Neural progenitor cell (in vitro differentiated cells): ENCODE data around the gene NOTCH4. TPM values are rescaled to one million over a fixed set of nuclear protein-coding genes. Genes with fewer than 3 reads are reported as not detected.

Source experiments
- DNase-seq: peaks from one replicate; pipeline ENCODE4 v3.0.0-alpha.2; 2016; ENCODE audit warnings: low spot score
- H2AFZ ChIP-seq: fragments of 200-600 bp; sonication (generic); replicated peaks from 2 replicates; pipeline ENCODE4 v1.6.1; 2016; ENCODE audit warnings: antibody characterized with exemption
- H3F3A ChIP-seq: fragments of 200-600 bp; sonication (generic); 2 replicates; pipeline ENCODE4 v1.6.1; 2016; ENCODE audit warnings: antibody characterized with exemption, low read depth
- H3K27ac ChIP-seq: fragments of 200-600 bp; sonication (generic); 2 replicates; pipeline ENCODE4 v1.5.1; 2016; ENCODE audit warnings: mild to moderate bottlenecking
- H3K27me3 ChIP-seq: fragments of 200-600 bp; sonication (generic); 2 replicates; pipeline ENCODE4 v1.6.1; 2016; ENCODE audit warnings: mild to moderate bottlenecking, moderate library complexity
- H3K36me3 ChIP-seq: fragments of 200-600 bp; sonication (generic); 2 replicates; pipeline ENCODE4 v1.5.1; 2016
- H3K4me1 ChIP-seq: fragments of 200-600 bp; sonication (generic); 2 replicates; pipeline ENCODE4 v1.6.1; 2016; ENCODE audit warnings: mixed run types
- H3K4me2 ChIP-seq: fragments of 200-600 bp; sonication (generic); 2 replicates; pipeline ENCODE4 v1.6.1; 2016
- H3K4me3 ChIP-seq: fragments of 200-600 bp; sonication (generic); 2 replicates; pipeline ENCODE4 v1.5.1; 2016
- H3K79me2 ChIP-seq: fragments of 200-600 bp; sonication (generic); 2 replicates; pipeline ENCODE4 v1.6.1; 2016; ENCODE audit warnings: low read depth
- H3K9ac ChIP-seq: fragments of 200-600 bp; sonication (generic); 2 replicates; pipeline ENCODE4 v1.6.1; 2016
- H3K9me3 ChIP-seq: fragments of 200-600 bp; sonication (generic); 2 replicates; pipeline ENCODE4 v1.5.1; 2016; ENCODE audit warnings: low read depth
- H4K20me1 ChIP-seq: fragments of 200-600 bp; sonication (generic); 2 replicates; pipeline ENCODE4 v1.6.1; 2016; ENCODE audit warnings: low read depth
- H3K27ac Mint-ChIP-seq: 3 replicates; pipeline ENCODE4 v1.8.0; 2021; ENCODE audit warnings: mixed read lengths
- H3K27me3 Mint-ChIP-seq: 2 replicates; pipeline ENCODE4 v1.8.0; 2022; ENCODE audit warnings: low read depth, mild to moderate bottlenecking, inconsistent platforms, moderate library complexity, mixed read lengths; ENCODE audit not compliant: insufficient read depth
- H3K36me3 Mint-ChIP-seq: 3 replicates; pipeline ENCODE4 v1.8.0; 2021; ENCODE audit warnings: mixed read lengths
- H3K4me1 Mint-ChIP-seq: 3 replicates; pipeline ENCODE4 v1.8.0; 2021; ENCODE audit warnings: mixed read lengths
- H3K4me3 Mint-ChIP-seq: 3 replicates; pipeline ENCODE4 v1.8.0; 2021; ENCODE audit warnings: mild to moderate bottlenecking, moderate library complexity, mixed read lengths
- H3K9me3 Mint-ChIP-seq: 3 replicates; pipeline ENCODE4 v1.8.0; 2020; ENCODE audit warnings: mixed read lengths
- EZH2 ChIP-seq: fragments of 200-600 bp; sonication (generic); IDR thresholded peaks from 2 replicates; pipeline ENCODE4 v1.6.1; 2017; ENCODE audit warnings: antibody characterized with exemption, mild to moderate bottlenecking, moderate library complexity
- EZH2phosphoT487 ChIP-seq: fragments of 200-600 bp; sonication (generic); IDR thresholded peaks from 2 replicates; pipeline ENCODE4 v1.6.1; 2017; ENCODE audit warnings: antibody characterized with exemption
- total RNA-seq: library from RNA; depleted of rRNA; stranded (reverse); fragments of >200 nt; gene quantifications from 2 replicates; pipeline ENCODE4 v1.2.3, GENCODE V29; 2015; ENCODE audit warnings: low replicate concordance
- TF ChIP-seq, protein P1 (sequence below): fragments of 200-600 bp; sonication (generic); IDR thresholded peaks from 2 replicates; pipeline ENCODE4 v1.5.1; 2017; ENCODE audit warnings: antibody characterized with exemption, mild to moderate bottlenecking

Gene NOTCH4
- total RNA-seq, 1 donor from 2014 or later = 3.2 TPM

DNA sequence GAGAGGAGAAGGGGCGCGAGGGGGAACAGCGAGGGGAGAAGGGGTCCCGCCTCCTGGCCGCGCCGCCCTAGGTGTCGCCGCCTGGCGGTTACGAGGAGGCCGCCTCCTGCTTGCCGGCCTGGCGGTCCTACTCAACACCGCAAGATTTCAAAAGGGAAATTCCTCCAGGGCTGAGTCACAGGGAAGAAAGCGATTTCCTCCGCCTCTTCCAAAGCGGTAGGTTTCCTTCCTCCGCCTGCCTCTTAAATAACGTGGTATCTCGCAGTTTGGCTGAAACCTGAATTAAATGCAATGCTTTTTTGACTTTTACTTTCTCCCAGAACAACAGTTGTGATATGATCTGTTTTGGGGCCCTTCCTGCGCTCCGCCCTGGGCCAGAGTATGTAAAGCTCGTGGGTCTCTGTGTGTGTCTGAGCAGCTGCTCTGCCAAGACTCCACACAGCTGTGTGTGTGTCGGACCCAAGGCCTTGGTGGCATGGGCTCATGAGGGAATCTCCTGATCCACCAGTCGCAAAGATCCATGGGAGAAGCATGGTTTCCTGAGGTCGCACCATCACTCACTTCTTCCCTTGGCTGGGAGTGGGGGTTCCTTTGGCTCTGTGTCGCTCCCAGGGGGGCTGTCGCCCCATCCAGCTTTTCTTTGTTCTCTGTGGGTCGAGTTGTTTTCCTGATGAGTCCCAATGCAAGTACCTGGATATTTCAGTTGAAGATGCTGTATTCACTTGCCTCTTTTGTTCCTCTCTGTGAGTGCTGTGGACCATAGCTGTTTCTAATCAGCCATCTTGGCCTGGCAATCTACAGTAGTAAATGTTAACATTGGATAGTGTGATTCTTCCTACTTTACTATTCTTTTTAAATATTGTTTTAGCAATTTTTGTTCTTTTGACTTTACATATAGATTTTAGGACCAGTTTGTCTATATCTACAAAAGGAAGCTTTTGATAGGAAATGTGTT, 31.6 kb upstream of the NOTCH4 start:
- peak overlapping the region; percentile 56 for H3K4me3 Mint-ChIP-seq
- Histone ChIP-seq H3K4me1 (peaks cover 16% of the 10 kb centered on the region), H3K4me2 (peak overlapping the region; percentile 74), H3K4me3 (peak overlapping the region; percentile 30), H3K36me3 (no peaks in the 10 kb centered on the region), H2AFZ (peak overlapping the region; percentile 94), H4K20me1 (no peaks in the 10 kb centered on the region), H3K9ac (no peak overlapping the region), H3K27ac (peak overlapping the region; percentile 64), H3K27me3 (no peaks in the 10 kb centered on the region), H3K9me3 (no peaks in the 10 kb centered on the region), H3K79me2 (peaks cover 19% of the 10 kb centered on the region), H3F3A (peaks cover 21% of the 10 kb centered on the region)
- no peaks in the 10 kb centered on the region for H3K27me3 Mint-ChIP-seq
- no peak for TF ChIP-seq EZH2
- TF ChIP-seq, protein P1, sequence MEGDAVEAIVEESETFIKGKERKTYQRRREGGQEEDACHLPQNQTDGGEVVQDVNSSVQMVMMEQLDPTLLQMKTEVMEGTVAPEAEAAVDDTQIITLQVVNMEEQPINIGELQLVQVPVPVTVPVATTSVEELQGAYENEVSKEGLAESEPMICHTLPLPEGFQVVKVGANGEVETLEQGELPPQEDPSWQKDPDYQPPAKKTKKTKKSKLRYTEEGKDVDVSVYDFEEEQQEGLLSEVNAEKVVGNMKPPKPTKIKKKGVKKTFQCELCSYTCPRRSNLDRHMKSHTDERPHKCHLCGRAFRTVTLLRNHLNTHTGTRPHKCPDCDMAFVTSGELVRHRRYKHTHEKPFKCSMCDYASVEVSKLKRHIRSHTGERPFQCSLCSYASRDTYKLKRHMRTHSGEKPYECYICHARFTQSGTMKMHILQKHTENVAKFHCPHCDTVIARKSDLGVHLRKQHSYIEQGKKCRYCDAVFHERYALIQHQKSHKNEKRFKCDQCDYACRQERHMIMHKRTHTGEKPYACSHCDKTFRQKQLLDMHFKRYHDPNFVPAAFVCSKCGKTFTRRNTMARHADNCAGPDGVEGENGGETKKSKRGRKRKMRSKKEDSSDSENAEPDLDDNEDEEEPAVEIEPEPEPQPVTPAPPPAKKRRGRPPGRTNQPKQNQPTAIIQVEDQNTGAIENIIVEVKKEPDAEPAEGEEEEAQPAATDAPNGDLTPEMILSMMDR = peak; percentile 63
- H3K27ac Mint-ChIP-seq = peak overlapping the region; percentile 76
- H3K4me1 Mint-ChIP-seq = peaks cover 10% of the 10 kb centered on the region
- DNase-seq = peak; percentile 86
- H3K9me3 Mint-ChIP-seq = peaks cover 25% of the 10 kb centered on the region
- peaks cover 3% of the 10 kb centered on the region for H3K36me3 Mint-ChIP-seq

DNA sequence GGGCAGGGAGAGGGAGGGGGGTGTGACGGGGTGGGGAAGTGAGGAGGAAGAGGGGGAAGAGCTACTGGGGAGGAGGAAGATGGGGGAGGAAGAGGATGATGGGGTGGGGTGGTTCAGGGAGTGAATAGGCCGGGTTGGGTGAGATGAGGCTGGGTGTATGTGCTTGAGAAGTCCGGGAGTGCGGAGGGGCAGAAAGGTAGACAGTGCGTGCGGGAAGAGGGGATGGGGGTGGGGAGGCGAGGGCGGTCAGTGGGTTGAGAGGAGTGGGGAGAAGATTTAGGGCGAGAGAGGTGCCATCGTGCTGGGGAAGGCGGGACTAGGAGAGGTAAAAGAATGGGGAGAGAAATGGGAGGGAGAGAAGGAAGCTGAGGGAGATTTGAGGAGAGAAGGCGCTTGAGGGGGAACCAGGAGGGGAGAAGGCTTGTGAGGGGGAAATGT, 30.9 kb upstream of the NOTCH4 start:
- no peaks in the 10 kb centered on the region for H4K20me1 ChIP-seq
- H3K4me2 ChIP-seq = peak overlapping the region; percentile 74
- no peaks in the 10 kb centered on the region for H3K9me3 ChIP-seq
- peak overlapping the region; percentile 30 for H3K4me3 ChIP-seq
- H3K9me3 Mint-ChIP-seq = peaks cover 22% of the 10 kb centered on the region
- no peak overlapping the region for H3K4me3 Mint-ChIP-seq
- no peaks in the 10 kb centered on the region for H3K36me3 ChIP-seq
- peaks cover 21% of the 10 kb centered on the region for H3F3A ChIP-seq
- no peak for TF ChIP-seq EZH2phosphoT487
- TF ChIP-seq, protein P1 = no peak
- no peak for TF ChIP-seq EZH2
- no peaks in the 10 kb centered on the region for H3K27me3 ChIP-seq
- H3K4me1 Mint-ChIP-seq = peaks cover 10% of the 10 kb centered on the region
- peak overlapping the region; percentile 94 for H2AFZ ChIP-seq
- H3K27me3 Mint-ChIP-seq = no peaks in the 10 kb centered on the region
- H3K79me2 ChIP-seq = peaks cover 19% of the 10 kb centered on the region
- DNase-seq = no peak
- H3K27ac Mint-ChIP-seq = no peak overlapping the region
- H3K36me3 Mint-ChIP-seq = peaks cover 3% of the 10 kb centered on the region
- H3K4me1 ChIP-seq = peaks cover 16% of the 10 kb centered on the region
- H3K9ac ChIP-seq = no peak overlapping the region
- no peak overlapping the region for H3K27ac ChIP-seq

DNA sequence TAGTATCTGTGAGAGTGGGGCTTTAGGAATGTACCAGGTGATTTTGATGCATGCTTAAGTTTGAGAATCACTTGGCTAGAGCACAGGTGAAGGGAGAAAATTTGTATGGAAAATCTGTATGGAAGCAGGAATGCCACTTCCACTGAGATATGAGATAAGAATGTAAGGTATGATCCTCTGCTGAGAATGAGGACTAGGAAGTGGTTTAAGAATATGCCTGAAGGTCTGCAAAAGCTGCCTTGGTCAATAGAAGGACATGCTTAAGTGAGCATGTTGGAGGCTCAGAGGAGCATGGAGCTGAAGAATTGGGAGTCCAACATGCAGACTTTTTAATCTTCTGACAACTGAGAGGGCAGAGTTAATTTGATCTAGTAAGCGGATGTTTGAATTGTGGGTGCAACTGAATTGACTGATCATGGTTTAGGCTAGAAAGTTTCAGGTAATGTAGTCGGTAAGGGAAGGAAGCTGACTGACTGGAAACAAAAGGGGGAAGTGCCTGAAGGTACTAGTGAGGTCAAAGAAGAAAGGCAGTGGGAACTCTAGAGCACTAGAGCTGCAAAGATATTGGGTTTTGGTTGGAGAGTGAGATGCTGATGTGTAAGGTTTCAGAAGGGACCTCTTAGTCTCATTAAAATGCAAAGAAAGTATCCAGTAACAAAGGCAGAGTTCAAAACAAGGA, 28.6 kb upstream of the NOTCH4 start:
- DNase-seq = no peak
- Histone ChIP-seq H3K36me3 (no peaks in the 10 kb centered on the region), H3K27me3 (no peaks in the 10 kb centered on the region), H3K9ac (no peak overlapping the region), H3F3A (peaks cover 21% of the 10 kb centered on the region), H3K9me3 (no peaks in the 10 kb centered on the region), H3K4me2 (no peak overlapping the region), H3K27ac (no peak overlapping the region), H3K79me2 (peaks cover 14% of the 10 kb centered on the region), H2AFZ (peak overlapping the region; percentile 38), H3K4me1 (peaks cover 16% of the 10 kb centered on the region), H4K20me1 (no peaks in the 10 kb centered on the region), H3K4me3 (no peak overlapping the region)
- Mint-ChIP-seq H3K4me3 (no peak overlapping the region), H3K36me3 (no peaks in the 10 kb centered on the region), H3K27me3 (no peaks in the 10 kb centered on the region), H3K27ac (no peak overlapping the region), H3K9me3 (peaks cover 15% of the 10 kb centered on the region), H3K4me1 (peaks cover 10% of the 10 kb centered on the region)
- TF ChIP-seq EZH2 = no peak
- TF ChIP-seq, protein P1 = no peak
- no peak for TF ChIP-seq EZH2phosphoT487
